ENCODE results near the gene DPP6. TPM values are rescaled to one million over a fixed set of nuclear protein-coding genes. Genes with fewer than 3 reads are reported as not detected.

DPP6 gene
- total RNA-seq, 1 experiment from 2014 or later: not detected

DNA sequence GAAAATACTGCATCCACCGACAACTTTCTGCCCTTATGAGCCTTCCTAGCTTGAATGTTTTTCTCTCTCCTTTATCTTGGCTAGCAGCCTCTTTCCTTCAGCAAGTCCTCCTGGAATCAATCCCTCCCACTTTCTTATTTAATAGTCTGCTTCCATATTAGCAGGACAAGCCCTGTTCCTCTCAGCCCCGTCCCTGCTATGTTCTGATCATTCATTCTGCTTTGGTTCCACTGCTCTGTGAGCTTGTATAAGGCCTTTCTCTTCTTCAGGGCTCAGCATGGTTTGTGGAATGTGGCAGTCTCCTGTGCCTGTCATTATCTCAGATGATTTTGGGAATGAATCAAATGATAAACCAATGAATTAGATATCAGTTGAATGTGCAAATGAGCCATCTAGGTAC is 420.1 kb downstream of the DPP6 start:
- ATAC-seq (no peak), DNase-seq (ENCODE audit: low read depth, low spot score) (no peak)
- Histone ChIP-seq H3K27ac (ENCODE audit: low read length) (no peak overlapping the region), H3K36me3 (ENCODE audit: control insufficient read depth, insufficient read depth, low read length) (no peaks in the 10 kb centered on the region), H3K4me1 (ENCODE audit: control insufficient read depth, insufficient read depth, low read length) (no peaks in the 10 kb centered on the region), H3K9me3 (ENCODE audit: control insufficient read depth, insufficient read depth, low read depth, low read length) (no peaks in the 10 kb centered on the region), H3K4me3 (ENCODE audit: low read depth in 2 of 2, low read length in 2 of 2) (no peak overlapping the region), H3K27me3 (ENCODE audit: control insufficient read depth, insufficient read depth, low read length) (no peaks in the 10 kb centered on the region)
- BruUV-seq (replicated peaks): no TSS peak
- intact Hi-C loops (cut with micrococcal nuclease; ENCODE audit: unreplicated experiment) (no loop called here), in situ Hi-C loops (cut with HindIII; ENCODE audit: low pct_unique_long_range_greater_than_20kb, low sequenced_read_pairs) (no loop called here)
- ChIA-PET CTCF (no interaction called here), POLR2A (interaction anchor here (0.6 kb wide), 1 partner anchor 9 kb away, joined by 4 read pairs; no protein-coding TSS in a partner anchor)
- TF ChIP-seq REST (IDR thresholded peaks at IDR 0.05; ENCODE audit: insufficient read depth in 1 of 2, low read depth in 2 of 2, low read length in 1 of 2) (no peak), TCF7L2 (IDR thresholded peaks at IDR 0.05; ENCODE audit: low read depth, low read length) (no peak), POLR2AphosphoS5 (IDR thresholded peaks at IDR 0.05; ENCODE audit: low read depth, low read length) (no peak), SIN3A (IDR thresholded peaks at IDR 0.05; ENCODE audit: borderline replicate concordance, insufficient read depth, low read depth, low read length) (no peak), CTCF (IDR thresholded peaks at IDR 0.05) (no peak)

DNA sequence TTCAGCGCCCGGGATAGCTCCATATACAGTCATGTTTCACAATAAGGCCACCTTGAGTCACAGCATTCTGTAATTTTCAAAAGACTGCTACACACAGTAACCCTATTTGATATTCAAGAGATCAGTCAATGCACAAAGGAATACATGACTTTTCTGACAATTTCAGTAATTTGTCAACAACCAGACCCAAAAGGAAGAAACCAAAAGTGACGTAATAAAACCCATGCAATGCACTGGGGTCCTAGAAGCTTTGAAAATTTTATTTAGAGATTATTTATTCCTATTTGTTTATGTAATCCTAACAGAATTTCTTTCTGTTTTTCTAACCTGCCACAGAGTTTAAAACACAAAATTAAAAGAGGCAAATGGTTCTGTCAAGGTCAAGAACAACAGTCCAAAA is 421.2 kb downstream of the DPP6 start:
- CTCF ChIA-PET: no interaction called here
- TF ChIP-seq POLR2AphosphoS5 (IDR thresholded peaks at IDR 0.05; ENCODE audit: low read depth, low read length) (no peak), REST (IDR thresholded peaks at IDR 0.05; ENCODE audit: insufficient read depth in 1 of 2, low read depth in 2 of 2, low read length in 1 of 2) (no peak), TCF7L2 (IDR thresholded peaks at IDR 0.05; ENCODE audit: low read depth, low read length) (no peak), CTCF (IDR thresholded peaks at IDR 0.05) (no peak), SIN3A (IDR thresholded peaks at IDR 0.05; ENCODE audit: borderline replicate concordance, insufficient read depth, low read depth, low read length) (no peak)

More for the DNA sequence above, 421.2 kb downstream of the DPP6 start:
- POLR2A ChIA-PET: no interaction called here
- in situ Hi-C loops (cut with HindIII; ENCODE audit: low pct_unique_long_range_greater_than_20kb, low sequenced_read_pairs) (no loop called here), intact Hi-C loops (cut with micrococcal nuclease; ENCODE audit: unreplicated experiment) (no loop called here)
- Histone ChIP-seq H3K27ac (ENCODE audit: low read length) (no peak overlapping the region), H3K27me3 (ENCODE audit: control insufficient read depth, insufficient read depth, low read length) (no peaks in the 10 kb centered on the region), H3K36me3 (ENCODE audit: control insufficient read depth, insufficient read depth, low read length) (no peaks in the 10 kb centered on the region), H3K9me3 (ENCODE audit: control insufficient read depth, insufficient read depth, low read depth, low read length) (no peaks in the 10 kb centered on the region), H3K4me1 (ENCODE audit: control insufficient read depth, insufficient read depth, low read length) (no peaks in the 10 kb centered on the region), H3K4me3 (ENCODE audit: low read depth in 2 of 2, low read length in 2 of 2) (no peak overlapping the region)
- no peak for DNase-seq (ENCODE audit: low read depth, low spot score)
- BruUV-seq (replicated peaks): no TSS peak
- ATAC-seq: no peak

Data from Panc1 (cell line).